GM19043 (cell line): ENCODE results near the gene SLC39A6.
"Not testable (repeated sequence)": the region's sequence is repeated elsewhere in the genome, so short reads cannot be mapped to it uniquely, and the experiment has no call there.

Experiments used
- ATAC-seq: cut with Tn5 transposase; IDR thresholded peaks from one replicate; pipeline ENCODE4 v1.9.1; 2021; ENCODE audit warnings: low read depth; ENCODE audit not compliant: unreplicated experiment

The SLC39A6 gene

GRCh38 chr18:36139245-36139644 lies 10.1 kb upstream of the SLC39A6 start:
- ATAC-seq, result no peak

GRCh38 chr18:36135264-36135663 lies 6.1 kb upstream of the SLC39A6 start:
- no peak for ATAC-seq

GRCh38 chr18:36132756-36133155 lies 3.6 kb upstream of the SLC39A6 start:
- no peak for ATAC-seq

- no peak for ATAC-seq
These were observed 2.7 kb upstream of the SLC39A6 start for GRCh38 chr18:36131692-36132483.

- ATAC-seq, result no peak
These were observed 1.9 kb upstream of the SLC39A6 start for GRCh38 chr18:36130883-36131653.

- peak; percentile 8 for ATAC-seq
These were observed 1.1 kb upstream of the SLC39A6 start for GRCh38 chr18:36130039-36130831.

GRCh38 chr18:36128907-36129299 lies 237 bp downstream of the SLC39A6 start:
- ATAC-seq, result no peak

- ATAC-seq, result no peak
These were observed 640 bp downstream of the SLC39A6 start for GRCh38 chr18:36128530-36128870.

- ATAC-seq, result no peak
These were observed 1.2 kb downstream of the SLC39A6 start for GRCh38 chr18:36127836-36128529.

- ATAC-seq, result no peak
These were observed 2.5 kb downstream of the SLC39A6 start for GRCh38 chr18:36126668-36127067.

GRCh38 chr18:36124841-36125240 lies 4.3 kb downstream of the SLC39A6 start:
- ATAC-seq, result no peak

- ATAC-seq, result no peak
These were observed 8.8 kb downstream of the SLC39A6 start for GRCh38 chr18:36120297-36120696.

GRCh38 chr18:36116771-36117170 lies 12.4 kb downstream of the SLC39A6 start:
- not testable (repeated sequence) for ATAC-seq

- no peak for ATAC-seq
These were observed 14.4 kb downstream of the SLC39A6 start for GRCh38 chr18:36114738-36115137.

GRCh38 chr18:36114251-36114650 lies 14.9 kb downstream of the SLC39A6 start:
- ATAC-seq, result no peak

- no peak for ATAC-seq
These were observed 16.8 kb downstream of the SLC39A6 start for GRCh38 chr18:36112302-36112701.

GRCh38 chr18:36109737-36110136 lies 19.4 kb downstream of the SLC39A6 start:
- ATAC-seq, result no peak

- ATAC-seq, result no peak
These were observed 20.5 kb downstream of the SLC39A6 start for GRCh38 chr18:36108601-36109000.

GRCh38 chr18:36108196-36108595 lies 20.9 kb downstream of the SLC39A6 start:
- no peak for ATAC-seq

- ATAC-seq, result no peak
These were observed 21.7 kb downstream of the SLC39A6 start for GRCh38 chr18:36107477-36107876.

- no peak for ATAC-seq
These were observed 24.4 kb downstream of the SLC39A6 start for GRCh38 chr18:36104749-36105148.
